Hematopoietic multipotent progenitor cell treated with erythropoietin and hydrocortisone succinate and interleukin-3 and kit ligand, for 4 days (in vitro differentiated cells): ENCODE results near the gene PNPT1.

ENCODE experiments used
- DNase-seq: peaks from one replicate; pipeline ENCODE4 v3.0.0-alpha.2; 2015

The PNPT1 gene

GRCh38 chr2:55595536-55595935 is 98.1 kb downstream of the PNPT1 start:
- no peak for DNase-seq

- no peak for DNase-seq
These were observed 101.5 kb downstream of the PNPT1 start for GRCh38 chr2:55592130-55592529.

GRCh38 chr2:55590810-55591440 is 102.7 kb downstream of the PNPT1 start:
- DNase-seq: no peak

- no peak for DNase-seq
These were observed 108.1 kb downstream of the PNPT1 start for GRCh38 chr2:55585451-55586080.
